ENCODE measurements around the gene SLC9B1.
"Not testable (repeated sequence)": the region's sequence is repeated elsewhere in the genome, so short reads cannot be mapped to it uniquely, and the experiment has no call there.

The SLC9B1 gene

DNA sequence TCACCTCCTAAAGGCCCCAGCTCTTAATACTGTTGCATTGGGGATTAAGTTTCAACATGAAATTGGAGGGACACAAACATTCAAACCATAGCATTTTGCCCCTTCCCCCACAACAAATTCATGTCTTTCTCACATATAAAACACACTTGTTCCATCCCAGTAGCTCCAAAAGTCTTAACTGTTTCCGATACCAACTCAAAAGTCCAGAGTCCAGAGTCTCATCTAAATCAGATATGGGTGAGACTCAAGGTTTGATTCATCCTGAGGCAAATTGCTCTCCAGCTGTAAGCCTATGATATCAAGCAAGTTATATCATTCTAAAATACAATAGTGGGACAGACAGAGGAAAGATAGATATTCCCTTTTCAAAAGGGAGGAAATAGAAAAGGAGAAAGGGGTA is 8.7 kb downstream of the SLC9B1 start:
- no peak for DNase-seq

DNA sequence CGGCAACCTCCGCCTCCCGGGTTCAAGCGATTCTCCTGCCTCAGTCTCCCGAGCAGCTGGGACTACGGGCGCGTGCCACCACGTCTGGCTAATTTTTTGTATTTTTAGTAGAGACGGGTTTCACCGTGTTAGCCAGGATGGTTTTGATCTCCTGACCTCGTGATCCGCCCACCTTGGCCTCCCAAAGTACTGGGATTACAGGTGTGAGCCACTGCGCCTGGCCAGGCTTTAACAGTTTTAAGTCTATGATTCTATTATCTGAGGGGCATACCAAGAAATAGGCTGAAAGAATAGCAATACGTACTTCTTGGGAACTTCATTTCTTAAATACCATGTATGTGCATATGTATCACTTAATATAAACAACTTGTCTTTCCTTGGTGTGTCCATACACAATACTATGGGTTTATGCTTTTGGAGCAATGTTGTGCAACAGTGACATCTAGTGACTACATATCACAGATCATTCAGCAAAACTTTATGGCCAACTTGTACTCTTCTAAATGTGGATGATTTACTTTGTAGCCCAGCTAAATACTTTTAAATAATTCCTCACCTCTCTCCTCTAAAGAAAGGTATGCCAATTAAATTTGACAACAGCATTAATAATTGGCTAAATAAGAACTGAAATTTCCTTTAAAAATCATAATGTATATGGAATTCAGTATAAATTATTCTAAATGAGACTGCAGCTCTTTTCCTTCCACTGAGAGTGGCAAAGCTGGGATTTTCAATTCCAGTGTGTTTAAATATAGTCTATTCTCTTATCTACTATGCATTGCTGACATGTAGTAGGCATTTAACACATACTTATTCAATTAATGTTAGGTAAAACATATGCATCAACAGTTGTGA is 10.4 kb downstream of the SLC9B1 start:
- peak; percentile 47 for DNase-seq

DNA sequence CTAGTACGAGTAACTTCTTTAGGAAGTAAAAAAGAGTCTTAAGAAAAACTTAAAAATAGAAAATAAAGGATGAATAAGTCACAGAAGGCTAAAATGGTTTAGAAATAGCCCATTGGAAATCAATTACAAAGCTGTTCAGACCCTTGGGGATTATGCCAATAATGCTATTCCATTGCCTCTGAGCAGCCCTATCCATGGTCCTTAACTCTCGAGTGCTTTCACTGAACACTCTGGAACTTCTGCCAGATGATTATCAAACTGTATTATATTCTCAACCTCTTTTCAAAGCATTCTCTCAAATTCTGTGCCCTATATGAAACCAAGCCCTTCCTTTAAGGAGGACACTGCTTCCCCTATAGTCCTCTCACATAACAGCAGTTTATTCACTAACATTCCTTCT is 17.0 kb downstream of the SLC9B1 start:
- no peak for DNase-seq

DNA sequence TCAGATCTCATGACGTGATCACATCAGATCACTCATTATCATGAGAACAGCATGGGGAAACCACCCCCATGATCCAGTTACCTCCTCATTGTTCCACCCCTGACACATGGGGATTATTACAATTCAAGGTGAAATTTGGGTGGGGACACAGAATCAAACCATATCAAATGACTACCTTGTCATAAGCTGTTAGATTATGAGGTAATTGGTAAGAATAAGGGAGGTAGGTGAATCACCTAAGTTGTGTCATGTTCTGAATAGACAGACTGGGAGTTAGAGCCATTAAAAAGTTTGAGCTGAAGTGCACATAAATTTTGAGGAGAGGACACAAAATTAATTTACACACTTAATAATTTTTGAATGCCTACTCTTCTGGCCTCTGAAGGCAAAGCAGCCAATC is 24.7 kb downstream of the SLC9B1 start:
- DNase-seq: no peak

DNA sequence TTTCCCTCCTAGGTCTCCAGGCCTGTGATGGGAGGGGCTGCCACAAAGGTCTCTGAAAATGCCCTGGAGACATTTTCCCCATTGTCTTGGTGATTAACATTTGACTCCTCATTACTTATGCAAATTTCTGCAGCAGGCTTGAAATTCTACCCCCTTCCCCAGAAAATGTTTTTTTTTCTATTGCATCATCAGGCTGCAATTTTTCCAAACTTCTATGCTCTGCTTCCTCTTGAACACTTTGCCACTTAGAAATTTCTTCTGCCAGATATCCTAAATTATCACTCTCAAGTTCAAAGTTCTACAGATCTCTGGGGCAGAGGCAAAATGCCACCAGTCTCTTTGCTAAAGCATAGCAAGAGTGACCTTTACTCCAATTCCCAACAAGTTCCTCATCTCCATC is 25.5 kb downstream of the SLC9B1 start:
- not testable (repeated sequence) for DNase-seq

DNA sequence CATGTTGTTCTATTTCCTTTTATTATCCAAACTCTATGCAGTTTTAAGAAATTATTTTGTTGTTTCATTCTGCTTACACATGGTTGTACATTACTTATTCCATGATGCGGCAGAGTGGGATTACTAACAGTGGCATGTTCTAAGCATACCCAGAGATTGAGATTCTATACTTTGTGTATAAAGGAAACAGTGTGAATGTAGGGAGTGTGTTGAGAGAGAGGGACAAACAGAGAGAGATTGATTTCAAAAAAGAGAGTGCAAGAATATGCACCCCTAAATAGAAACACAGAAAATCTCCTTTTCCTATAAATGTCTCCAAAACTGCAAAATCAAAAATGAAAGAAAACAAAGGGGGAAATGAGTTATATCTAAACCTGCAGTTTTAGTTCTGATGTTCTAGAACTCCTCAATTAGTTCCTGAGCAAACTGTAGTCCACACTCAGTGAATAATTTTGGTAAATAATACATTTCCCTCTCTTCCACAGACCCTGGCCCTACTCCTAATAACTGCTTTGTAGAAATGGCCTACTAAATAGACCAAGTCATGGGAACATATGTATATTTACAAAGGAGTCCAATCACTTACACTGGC is 31.0 kb downstream of the SLC9B1 start:
- DNase-seq: no peak

DNA sequence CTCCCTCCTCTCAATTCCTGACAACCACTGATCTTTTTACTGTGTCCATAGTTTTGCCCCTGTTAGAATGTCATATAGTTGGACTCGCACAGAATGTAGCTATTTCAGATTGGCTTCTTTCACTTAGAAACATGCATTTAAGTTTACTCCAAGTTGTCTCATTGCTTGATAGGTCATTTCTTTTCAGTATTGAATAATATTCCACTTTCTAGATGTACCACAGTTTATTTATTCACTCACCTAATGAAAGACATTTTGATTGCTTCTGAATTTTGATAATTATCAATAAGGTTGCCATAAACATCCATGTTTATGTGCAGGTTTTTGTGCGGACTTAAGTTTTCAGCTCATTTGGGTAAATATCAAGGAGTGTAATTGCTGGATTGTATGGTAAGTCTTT is 38.5 kb downstream of the SLC9B1 start:
- no peak for DNase-seq

DNA sequence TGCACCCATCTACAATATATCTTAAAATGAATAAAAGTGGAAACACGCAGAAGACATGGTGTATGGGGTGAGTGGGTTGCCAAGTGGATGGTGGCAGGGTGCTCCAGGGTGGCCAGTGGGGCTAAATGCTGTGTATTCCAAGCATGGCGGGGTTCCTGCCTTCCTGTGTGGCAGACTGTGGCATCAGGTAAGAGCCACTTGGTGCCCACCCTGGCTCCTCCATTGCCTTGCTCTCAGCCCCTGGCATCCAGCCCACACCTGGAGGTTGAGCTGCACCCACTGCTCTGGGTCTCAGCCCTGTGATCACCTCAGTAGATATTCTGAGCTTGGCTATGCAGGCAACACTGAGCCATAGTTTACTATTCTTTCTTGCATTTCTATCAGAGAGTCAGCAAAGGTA is 57.7 kb downstream of the SLC9B1 start:
- not testable (repeated sequence) for DNase-seq

DNA sequence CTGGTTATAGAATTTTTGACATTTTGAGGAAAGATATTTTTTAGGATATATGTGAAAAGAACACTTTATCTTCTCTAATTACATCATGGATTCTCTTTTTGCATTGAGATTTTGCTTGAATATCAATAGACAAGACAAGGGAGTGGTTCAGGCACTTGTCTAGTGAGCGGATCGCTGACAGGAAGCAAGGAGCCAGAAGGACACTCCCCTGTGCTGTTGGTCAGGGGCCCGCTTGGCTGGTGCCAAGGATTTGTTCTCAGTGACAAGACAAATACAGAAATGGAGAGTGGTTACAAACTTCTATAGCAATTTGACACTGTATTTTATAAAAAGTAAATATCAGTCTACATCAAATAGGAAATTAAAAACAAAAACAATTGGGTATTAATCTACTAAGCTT is 60.0 kb downstream of the SLC9B1 start:
- no peak for DNase-seq

DNA sequence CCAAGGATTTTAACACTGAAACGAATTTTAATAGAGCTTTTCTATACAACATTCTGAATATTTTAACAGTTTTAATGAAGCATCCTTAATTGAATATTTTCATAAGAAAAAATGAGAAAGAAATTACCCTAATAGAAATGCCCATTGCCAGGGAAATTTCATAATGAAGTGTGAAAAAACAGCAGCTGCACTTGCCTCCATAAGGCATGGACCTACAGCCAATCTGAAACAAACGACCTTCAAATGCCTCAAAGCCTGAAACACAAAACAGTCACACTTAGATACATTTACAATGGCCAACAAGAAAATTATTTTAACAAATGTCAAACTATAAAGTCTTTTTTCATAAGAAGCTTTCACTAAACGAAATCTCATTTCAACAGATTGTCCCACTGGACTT is 74.4 kb downstream of the SLC9B1 start:
- no peak for DNase-seq

DNA sequence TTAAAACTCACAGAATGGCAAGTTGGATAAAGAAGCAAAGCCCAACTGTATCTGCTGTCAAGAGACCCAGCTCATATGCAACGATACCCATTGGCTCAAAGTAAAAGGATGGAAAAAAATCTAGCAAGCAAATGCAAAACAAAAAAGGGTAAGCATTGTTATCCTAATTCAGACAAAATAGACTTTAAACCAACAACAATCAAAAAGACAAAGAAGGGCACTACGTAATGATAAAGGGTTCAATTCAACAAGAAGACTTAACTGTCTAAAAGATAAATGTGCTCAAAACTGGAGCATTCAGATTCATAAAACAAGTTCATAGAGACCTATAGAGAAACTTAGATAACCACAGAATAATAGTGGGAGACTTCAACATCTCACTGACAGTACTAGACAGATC is 81.4 kb downstream of the SLC9B1 start:
- DNase-seq: not testable (repeated sequence)

DNA sequence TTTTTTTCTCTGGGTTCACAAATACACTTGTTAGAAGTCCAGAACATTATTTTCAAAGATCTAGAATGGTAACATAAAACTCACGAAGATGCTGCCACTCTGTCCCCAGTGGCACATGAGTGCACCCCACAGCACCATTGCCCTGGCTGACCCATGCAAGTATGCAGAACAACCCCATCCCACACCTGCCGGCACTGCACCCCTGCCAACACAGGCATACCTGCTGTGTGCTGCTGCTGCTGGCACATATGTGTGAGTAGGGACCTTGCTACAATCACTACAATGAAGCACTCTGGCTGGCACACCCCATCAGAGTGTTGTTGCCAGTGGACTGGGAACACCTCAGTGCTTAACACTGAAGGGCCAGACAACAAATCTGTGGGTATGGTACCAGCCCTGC is 83.8 kb downstream of the SLC9B1 start:
- no peak for DNase-seq

DNA sequence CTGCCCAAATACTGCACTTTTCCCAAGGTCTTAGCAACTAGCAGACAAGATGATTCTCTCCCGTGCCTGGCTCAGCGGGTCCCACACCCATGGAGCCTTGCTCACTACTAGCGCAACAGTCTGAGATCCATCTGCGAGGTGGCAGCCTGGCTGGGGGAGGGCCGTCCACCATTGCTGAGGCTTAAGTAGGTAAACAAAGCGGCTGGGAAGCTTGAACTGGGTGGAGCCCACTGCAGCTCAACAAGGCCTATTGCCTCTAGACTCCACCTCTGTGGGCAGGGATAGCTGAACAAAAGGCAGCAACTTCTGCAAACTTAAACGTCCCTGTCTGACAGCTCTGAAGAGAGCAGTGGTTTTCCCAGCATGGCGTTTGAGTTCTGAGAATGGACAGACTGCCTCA is 99.8 kb downstream of the SLC9B1 start:
- not testable (repeated sequence) for DNase-seq

DNA sequence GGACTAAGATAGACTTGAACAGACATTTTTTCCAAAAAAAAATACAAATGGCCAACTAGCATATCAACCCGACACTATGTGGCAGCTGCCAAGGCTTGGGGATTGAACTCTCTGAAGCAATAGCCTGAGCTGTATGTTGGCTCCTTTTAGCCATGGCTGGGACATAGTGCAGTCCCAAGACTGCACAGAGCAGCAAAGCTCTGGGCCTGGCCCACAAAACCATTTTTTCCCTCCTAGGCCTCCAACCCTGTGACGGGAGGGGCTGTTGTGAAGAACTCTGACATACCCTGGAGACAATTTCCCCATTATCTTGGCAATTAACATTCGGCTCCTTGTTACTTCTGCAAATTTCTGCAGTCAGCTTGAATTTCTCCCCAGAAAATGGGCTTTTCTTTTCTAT is 100.6 kb downstream of the SLC9B1 start:
- no peak for DNase-seq

DNA sequence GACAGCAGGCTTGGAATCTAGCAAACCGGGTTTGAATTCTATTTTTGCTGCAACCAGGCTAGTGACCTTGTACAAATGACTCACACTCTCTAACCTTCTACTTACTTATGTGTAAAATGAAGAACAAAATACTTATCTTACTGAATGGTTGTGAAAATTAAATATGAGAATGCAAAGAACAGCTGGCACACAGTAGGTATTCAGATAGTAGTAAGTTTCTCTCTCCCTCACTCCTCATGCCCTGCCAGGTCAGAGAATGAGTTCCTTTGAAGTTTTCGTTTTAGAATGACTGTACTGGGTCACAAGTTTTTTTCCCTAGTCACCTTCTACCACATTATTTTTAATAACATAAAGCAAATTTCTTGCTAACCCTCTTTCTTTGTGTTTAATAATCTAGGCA is 117.7 kb downstream of the SLC9B1 start:
- DNase-seq: no peak

DNA sequence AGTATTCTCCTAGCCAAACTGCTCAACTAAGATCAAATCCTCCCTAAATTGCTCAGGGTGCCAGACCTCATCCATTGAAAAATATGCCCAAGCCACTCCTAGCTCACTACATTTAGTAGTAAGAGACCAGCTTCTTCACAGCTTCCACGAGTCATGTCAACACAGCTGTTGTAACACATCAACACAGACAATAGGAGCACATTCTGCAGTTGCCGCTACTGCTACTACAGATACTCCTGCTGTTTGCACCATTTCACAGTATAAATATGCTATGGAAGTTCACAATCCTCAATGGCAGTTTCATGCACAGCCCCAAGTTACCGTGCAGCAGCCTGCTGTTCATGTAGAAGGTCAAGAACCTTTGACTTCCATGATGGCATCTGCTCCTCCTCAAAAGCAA is 121.9 kb downstream of the SLC9B1 start:
- DNase-seq: not testable (repeated sequence)

DNA sequence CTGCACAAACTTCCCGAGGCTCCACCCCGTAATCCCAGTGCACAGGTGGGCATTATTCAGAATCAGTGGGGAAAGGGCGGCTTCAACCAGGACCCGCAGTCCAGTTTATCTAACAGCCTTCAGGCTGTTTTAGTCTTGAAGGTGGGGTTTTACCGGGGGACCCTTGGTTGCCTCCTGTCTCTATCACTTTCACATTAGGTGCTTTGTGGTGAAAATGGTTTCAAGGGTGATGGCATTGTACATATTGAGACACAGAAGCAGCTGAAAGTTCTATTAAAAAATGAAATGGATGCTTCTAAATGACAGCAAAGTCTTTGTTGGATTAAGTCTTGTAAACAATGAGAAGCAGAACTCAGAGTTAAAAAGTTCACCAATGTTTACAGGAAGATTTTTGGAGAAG is 123.0 kb downstream of the SLC9B1 start:
- not testable (repeated sequence) for DNase-seq

DNA sequence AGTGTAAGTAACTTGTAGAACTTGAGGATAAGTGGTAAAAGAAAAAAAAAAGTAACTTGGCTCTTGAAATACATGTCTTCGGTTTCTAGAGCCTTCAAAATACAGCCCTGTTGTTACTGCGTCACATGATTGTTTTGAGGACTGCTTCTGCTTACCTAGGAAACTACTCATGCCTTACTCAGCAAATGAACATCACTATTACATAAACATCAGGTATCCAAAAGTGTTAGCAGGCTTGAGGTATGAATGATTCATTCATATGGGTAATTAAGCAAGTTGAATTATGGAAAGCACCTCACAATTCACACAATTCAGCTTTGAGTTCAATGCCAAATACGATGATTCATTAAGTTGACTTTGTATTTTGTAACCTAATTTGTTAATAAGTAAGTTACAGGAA is 129.6 kb downstream of the SLC9B1 start:
- DNase-seq: not testable (repeated sequence)

DNA sequence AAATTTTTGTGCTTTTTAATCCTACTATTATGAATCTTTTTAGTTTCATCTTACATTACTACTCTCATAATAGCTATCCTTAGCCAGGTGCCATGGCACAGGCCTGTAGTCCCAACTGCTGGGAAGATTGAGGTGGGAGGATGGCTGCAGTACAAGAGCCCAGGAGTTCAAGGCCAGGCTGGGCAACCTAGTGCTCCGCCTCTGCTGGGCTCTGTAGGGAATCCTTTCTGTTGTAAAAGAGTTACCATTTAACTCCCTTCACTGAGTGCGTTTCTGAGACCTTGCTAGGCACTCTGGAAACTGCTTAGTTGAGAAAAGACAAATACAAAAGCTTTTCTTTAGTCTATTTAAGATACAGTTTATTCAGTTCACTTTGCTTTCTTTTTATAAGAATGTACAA is 130.9 kb downstream of the SLC9B1 start:
- not testable (repeated sequence) for DNase-seq

DNA sequence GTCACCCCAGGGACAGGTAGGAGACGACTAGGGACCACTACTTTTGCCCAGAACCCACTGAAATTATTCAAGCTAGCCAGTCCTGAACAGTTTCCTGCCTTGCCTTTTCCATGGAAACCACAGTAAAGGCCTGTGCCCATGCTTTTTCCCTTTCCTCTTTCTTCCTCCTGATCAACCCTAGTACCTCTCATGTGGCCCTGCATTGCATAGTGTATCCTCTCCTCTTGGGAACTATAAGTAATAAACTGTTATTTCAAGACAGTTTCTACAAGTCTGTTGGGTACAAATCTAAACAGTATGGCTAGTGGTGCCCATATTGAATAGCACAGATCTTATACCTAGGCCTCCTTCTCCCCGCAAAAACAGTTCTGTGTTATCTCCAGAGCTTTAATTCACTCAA is 136.2 kb downstream of the SLC9B1 start:
- DNase-seq: no peak

DNA sequence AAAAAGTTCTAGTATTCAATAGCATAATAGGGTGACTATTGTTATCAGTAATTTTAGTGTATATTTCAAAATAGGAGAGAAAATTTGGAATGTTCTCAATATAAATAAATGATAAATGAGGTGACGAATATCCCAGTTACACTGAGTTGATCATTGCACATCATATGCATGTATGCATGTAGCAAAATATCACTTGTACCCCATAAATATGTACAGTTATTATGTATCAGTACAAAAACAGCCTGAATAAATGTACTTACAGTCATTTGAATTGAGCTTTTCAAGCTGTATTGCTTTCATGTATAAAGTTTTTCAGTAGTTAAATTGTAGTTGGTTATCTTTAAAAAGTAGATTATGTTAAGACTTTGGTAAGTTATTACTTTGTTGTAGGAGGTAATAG is 138.2 kb downstream of the SLC9B1 start:
- no peak for DNase-seq

DNA sequence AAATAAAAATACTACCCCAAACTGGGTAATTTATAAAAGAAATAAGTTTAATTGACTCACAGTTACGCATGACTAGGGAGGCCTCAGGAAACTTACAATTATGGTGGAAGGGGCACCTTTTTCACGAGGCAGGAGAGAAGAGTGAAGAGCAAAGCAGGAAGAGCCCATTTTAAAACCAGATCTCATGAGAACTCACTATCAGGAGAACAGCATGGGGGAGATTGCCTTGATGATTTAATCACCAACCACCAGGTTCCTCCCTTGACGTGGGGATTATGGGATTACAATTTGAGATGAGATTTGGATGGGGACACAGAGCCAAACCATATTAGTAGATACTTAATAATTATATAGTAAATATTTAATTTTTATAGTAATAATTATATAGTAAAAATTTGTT is 140.6 kb downstream of the SLC9B1 start:
- DNase-seq: no peak

DNA sequence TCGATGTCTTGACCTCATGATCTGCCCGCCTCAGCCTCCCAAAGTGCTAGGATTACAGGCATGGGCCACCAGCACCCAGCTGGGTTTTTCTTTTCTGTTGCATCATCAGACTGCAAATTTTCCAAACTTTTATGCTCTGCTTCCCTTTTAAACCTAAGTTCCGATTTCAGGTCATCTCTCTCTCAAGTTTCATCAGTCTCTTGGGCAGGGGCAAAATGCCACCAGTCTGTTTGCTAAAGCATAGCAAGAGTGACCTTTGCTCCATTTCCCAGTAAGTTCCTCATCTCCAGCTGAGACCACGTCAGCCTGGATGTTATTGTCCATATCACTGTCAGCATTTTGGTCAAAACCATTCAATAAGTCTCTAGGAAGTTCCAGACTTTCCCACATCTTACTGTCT is 141.2 kb downstream of the SLC9B1 start:
- not testable (repeated sequence) for DNase-seq

DNA sequence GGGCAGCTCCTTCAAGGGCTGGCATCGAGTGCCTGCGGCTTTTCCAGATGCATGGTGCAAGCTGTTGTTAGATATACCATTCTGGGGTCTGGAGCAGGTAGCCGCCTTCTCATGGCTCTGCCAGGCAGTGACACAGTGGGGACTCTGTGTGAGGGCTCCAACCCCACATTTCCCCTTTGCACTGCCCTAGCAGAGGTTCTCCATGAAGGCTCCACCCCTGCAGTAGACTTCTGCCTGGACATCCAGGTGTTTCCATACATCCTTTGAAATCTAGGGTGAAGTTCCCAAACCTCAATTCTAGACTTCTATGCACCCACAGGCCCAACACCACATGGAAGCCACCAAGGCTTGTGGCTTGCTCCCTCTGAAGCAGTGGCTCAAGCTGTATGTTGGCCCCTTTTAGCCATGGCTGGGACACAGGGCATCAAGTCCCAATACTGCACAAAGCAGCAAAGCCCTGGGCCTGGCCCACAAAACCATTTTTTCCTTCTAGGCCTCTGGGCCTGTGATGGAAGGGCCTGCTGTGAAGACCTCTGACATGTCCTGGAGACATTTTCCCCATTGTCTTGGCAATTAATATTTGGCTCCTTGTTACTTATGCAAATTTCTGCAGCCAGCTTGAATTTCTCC is 141.9 kb downstream of the SLC9B1 start:
- DNase-seq: not testable (repeated sequence)

Measured in HCEC 1CT (cell line).